ENCODE measurements around the gene ETFB. TPM values are rescaled to one million over a fixed set of nuclear protein-coding genes. Genes with fewer than 3 reads are reported as not detected.

Gene ETFB
- total RNA-seq = 100 to 1,000 TPM; 220 to 444 (median 318) TPM
- polyA plus RNA-seq = 100 to 1,000 TPM; 396 to 542 TPM
- long read RNA-seq, donor 1, transcript ETFB-201 (6 exons, 900 nt) = major isoform, 361 of 383 reads
- long read RNA-seq, donor 1, partial matches to known transcripts = 16 of 383 reads
- long read RNA-seq, donor 1, other reads (novel, unspliced or antisense) = 6 of 383 reads
- long read RNA-seq, donor 2, transcript ETFB-201 (6 exons, 900 nt) = major isoform, 502 of 537 reads
- long read RNA-seq, donor 2, partial matches to known transcripts = 26 of 537 reads
- long read RNA-seq, donor 2, other reads (novel, unspliced or antisense) = 5 of 537 reads
- long read RNA-seq, donor 3, transcript ETFB-201 (6 exons, 900 nt) = major isoform, 116 of 123 reads
- long read RNA-seq, donor 3, partial matches to known transcripts = 3 of 123 reads
- long read RNA-seq, donor 3, other reads (novel, unspliced or antisense) = 3 of 123 reads

GRCh38 chr19:51365965-51366388, at the start of gene ETFB:
TSS of gene ETFB (minus strand) at chr19:51366388. CDS start at chr19:51366326, 62 bp downstream.
- TF ChIP-seq CTCF (IDR thresholded peaks at IDR 0.05) = no peak
- intact Hi-C loops (cut with DNase I) = loop anchor here in 4 of 10 donors (1.0 to 10.0 kb wide), 4 partner anchors 27 to 261 kb away; partner anchors contain the start of gene CTU1 (in 1 of the 4)
- Histone ChIP-seq H3K36me3 (no peaks in the 10 kb centered on the region), H3K27me3 (no peaks in the 10 kb centered on the region), H3K9me3 (no peaks in the 10 kb centered on the region), H3K4me3 (peak within 1 kb of the TSS; percentile 60 to 93 (median 80)), H3K4me1 (peaks cover 0 to 44% (median 27%) of the 10 kb centered on the region in 9 donors), H3K27ac (peak within 1 kb of the TSS; percentile 89 to 98 (median 96))
- DNase-seq (no peak), ATAC-seq (no peak)
- WGBS, 2 donors = 0 to 1% methylated on average over 27 of the region's 27 CpGs

GRCh38 chr19:51415187-51415586, 49.0 kb upstream of the ETFB start:
- Histone ChIP-seq H3K27ac (no peak overlapping the region), H3K27me3 (peaks cover 0 to 30% (median 7%) of the 10 kb centered on the region in 7 donors), H3K36me3 (no peaks in the 10 kb centered on the region), H3K4me1 (peaks cover 0 to 26% (median 0%) of the 10 kb centered on the region in 9 donors), H3K9me3 (no peaks in the 10 kb centered on the region), H3K4me3 (no peak overlapping the region)
- ATAC-seq (no peak), DNase-seq (no peak)
- WGBS, 2 donors = 86 to 92% methylated on average over 11 to 12 of the region's 12 CpGs
- TF ChIP-seq CTCF (IDR thresholded peaks at IDR 0.05) = no peak
- intact Hi-C loops (cut with DNase I) = no loop called here

GRCh38 chr19:51410950-51411748, 45.0 kb upstream of the ETFB start:
- 89 to 91% methylated on average over 15 of the region's 15 CpGs for WGBS, 2 donors
- intact Hi-C loops (cut with DNase I) = loop anchor here in 1 of 10 donors (5.0 kb wide), 1 partner anchor 74 kb away; no protein-coding TSS in a partner anchor

More at GRCh38 chr19:51410950-51411748, 45.0 kb upstream of the ETFB start:
- Histone ChIP-seq H3K9me3 (peaks cover 0 to 2% (median 0%) of the 10 kb centered on the region in 11 donors), H3K27me3 (peaks cover 0 to 12% (median 4%) of the 10 kb centered on the region in 7 donors), H3K27ac (no peak overlapping the region), H3K36me3 (no peaks in the 10 kb centered on the region), H3K4me3 (no peak overlapping the region), H3K4me1 (peaks cover 0 to 36% (median 0%) of the 10 kb centered on the region in 9 donors)
- TF ChIP-seq CTCF (IDR thresholded peaks at IDR 0.05) = no peak
- no peak for DNase-seq
- ATAC-seq = no peak
